PFSK-1 (cell line): ENCODE data around the gene LRPAP1.

Experiments used
- FOXP2 ChIP-seq: optimal IDR thresholded peaks from 2 replicates; pipeline ENCODE3; 2011; ENCODE audit warnings: borderline replicate concordance, control low read depth, inconsistent platforms; ENCODE audit not compliant: insufficient read depth; ENCODE audit errors: extremely low read length, extremely low read depth
- POLR2AphosphoS5 ChIP-seq: IDR thresholded peaks from 2 replicates; pipeline ENCODE4 v1.6.1; 2012; ENCODE audit warnings: low read depth, mild to moderate bottlenecking, control low read depth, low read length, moderate library complexity
- SIN3A ChIP-seq: IDR thresholded peaks from 2 replicates; pipeline ENCODE4 v1.6.1; 2012; ENCODE audit warnings: mild to moderate bottlenecking, low read length, moderate library complexity, borderline replicate concordance; ENCODE audit not compliant: insufficient read depth
- TAF1 ChIP-seq: IDR thresholded peaks from 2 replicates; pipeline ENCODE4 v1.6.1; 2012; ENCODE audit warnings: low read length, control low read depth, borderline replicate concordance; ENCODE audit not compliant: insufficient read depth
- TF ChIP-seq, protein P1 (sequence below), 2 experiments: IDR thresholded peaks; 2 replicates each; pipeline versions ENCODE4 v1.6.1 to v1.8.0; 2011 to 2012; ENCODE audit warnings: low read depth in 2 of 2, low read length in 2 of 2, control low read depth in 1 of 2, inconsistent platforms in 1 of 2, mild to moderate bottlenecking in 1 of 2, moderate library complexity in 1 of 2; ENCODE audit not compliant: insufficient read depth in 1 of 2

Gene LRPAP1

DNA sequence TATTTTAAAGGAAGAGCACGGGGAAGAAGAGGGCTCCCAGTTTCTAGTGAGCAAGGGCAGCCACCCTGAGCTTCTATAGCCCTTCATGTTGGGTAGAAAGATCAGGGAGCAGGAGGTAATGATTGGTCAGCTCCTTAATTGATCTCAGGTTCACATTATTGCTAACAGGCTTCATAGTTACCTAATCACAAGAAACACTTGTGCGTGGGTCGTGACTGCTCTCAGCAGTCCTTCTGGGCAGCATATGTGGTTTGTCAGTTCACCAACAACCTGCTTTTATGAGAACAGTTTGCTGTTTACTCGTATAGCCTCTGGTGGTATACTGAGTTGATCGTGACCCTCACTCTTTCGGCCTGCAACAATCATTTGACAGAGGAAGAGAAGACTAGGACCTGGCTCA lies 73.9 kb downstream of the LRPAP1 start:
- no peak for TF ChIP-seq SIN3A
- TF ChIP-seq, protein P1, sequence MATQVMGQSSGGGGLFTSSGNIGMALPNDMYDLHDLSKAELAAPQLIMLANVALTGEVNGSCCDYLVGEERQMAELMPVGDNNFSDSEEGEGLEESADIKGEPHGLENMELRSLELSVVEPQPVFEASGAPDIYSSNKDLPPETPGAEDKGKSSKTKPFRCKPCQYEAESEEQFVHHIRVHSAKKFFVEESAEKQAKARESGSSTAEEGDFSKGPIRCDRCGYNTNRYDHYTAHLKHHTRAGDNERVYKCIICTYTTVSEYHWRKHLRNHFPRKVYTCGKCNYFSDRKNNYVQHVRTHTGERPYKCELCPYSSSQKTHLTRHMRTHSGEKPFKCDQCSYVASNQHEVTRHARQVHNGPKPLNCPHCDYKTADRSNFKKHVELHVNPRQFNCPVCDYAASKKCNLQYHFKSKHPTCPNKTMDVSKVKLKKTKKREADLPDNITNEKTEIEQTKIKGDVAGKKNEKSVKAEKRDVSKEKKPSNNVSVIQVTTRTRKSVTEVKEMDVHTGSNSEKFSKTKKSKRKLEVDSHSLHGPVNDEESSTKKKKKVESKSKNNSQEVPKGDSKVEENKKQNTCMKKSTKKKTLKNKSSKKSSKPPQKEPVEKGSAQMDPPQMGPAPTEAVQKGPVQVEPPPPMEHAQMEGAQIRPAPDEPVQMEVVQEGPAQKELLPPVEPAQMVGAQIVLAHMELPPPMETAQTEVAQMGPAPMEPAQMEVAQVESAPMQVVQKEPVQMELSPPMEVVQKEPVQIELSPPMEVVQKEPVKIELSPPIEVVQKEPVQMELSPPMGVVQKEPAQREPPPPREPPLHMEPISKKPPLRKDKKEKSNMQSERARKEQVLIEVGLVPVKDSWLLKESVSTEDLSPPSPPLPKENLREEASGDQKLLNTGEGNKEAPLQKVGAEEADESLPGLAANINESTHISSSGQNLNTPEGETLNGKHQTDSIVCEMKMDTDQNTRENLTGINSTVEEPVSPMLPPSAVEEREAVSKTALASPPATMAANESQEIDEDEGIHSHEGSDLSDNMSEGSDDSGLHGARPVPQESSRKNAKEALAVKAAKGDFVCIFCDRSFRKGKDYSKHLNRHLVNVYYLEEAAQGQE (IDR thresholded peaks at IDR 0.05; ENCODE audit: insufficient read depth in 1 of 2, low read depth in 2 of 2, low read length in 2 of 2) = no peak
- TF ChIP-seq TAF1 = no peak
- TF ChIP-seq FOXP2 = no peak
- TF ChIP-seq POLR2AphosphoS5 = no peak
